Activated CD4-positive, alpha-beta T cell treated with anti-CD3 and anti-CD28 coated beads, Interleukin-2, amount 10 ng/mL, durations not matched to agents 7 days and 5 days (primary cell): ENCODE measurements around the gene TRIM59. TPM values are rescaled to one million over a fixed set of nuclear protein-coding genes. Genes with fewer than 3 reads are reported as not detected.
"Not testable (repeated sequence)": the region's sequence is repeated elsewhere in the genome, so short reads cannot be mapped to it uniquely, and the experiment has no call there.

Experiments used
- CTCF ChIA-PET: fragments of 350-600 bp; sonication (Branson Sonifier 250); formaldehyde crosslinking; loops from one replicate; lab custom pipeline; 2021; ENCODE audit warnings: antibody characterized with exemption; lab: Charles Lee
- POLR2A ChIA-PET: fragments of 350-600 bp; sonication (Branson Sonifier 250); formaldehyde crosslinking; loops from one replicate; lab custom pipeline; 2021; ENCODE audit warnings: antibody characterized with exemption; lab: Charles Lee
- DNase-seq: peaks from one replicate; pipeline ENCODE4 v3.0.0-alpha.2; 2020
- H3K27ac Mint-ChIP-seq: one replicate; pipeline ENCODE4 v1.8.0; 2021; ENCODE audit warnings: mild to moderate bottlenecking, moderate library complexity, mixed read lengths
- H3K27me3 Mint-ChIP-seq: one replicate; pipeline ENCODE4 v1.8.0; 2021; ENCODE audit warnings: mixed read lengths
- H3K36me3 Mint-ChIP-seq: one replicate; pipeline ENCODE4 v1.8.0; 2021; ENCODE audit warnings: low read depth, mixed read lengths
- H3K4me1 Mint-ChIP-seq: one replicate; pipeline ENCODE4 v1.8.0; 2021; ENCODE audit warnings: mixed read lengths
- H3K4me3 Mint-ChIP-seq: one replicate; pipeline ENCODE4 v1.8.0; 2021; ENCODE audit warnings: mild to moderate bottlenecking, moderate library complexity, mixed read lengths
- H3K9me3 Mint-ChIP-seq: one replicate; pipeline ENCODE4 v1.8.0; 2021; ENCODE audit warnings: mixed read lengths
- total RNA-seq, 2 experiments: library from RNA; stranded (reverse); gene quantifications; one replicate each; pipeline ENCODE4 v1.2.3, GENCODE V29; 2021

Gene TRIM59
- total RNA-seq, 2 experiments from 2014 or later = 58.2 to 79.8 TPM

DNA sequence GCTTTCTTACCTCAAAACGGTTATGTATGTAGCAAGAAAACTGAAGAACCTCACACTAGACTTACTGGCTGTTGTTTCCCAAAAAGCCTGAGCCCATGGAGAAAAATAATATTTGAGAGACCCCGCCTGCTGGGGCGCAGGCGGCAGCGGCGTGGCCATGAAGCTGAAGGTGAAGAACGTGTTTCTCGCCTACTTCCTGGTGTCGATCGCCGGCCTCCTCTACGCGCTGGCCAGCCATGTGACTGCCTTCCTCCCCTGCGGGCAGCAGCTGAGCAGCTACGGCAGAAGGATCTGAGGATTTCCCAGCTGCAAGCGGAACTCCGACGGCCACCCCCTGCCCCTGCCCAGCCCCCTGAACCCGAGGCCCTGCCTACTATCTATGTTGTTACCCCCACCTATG is 2.7 kb upstream of the TRIM59 start:
- POLR2A ChIA-PET, DNase-seq, H3K27me3 Mint-ChIP-seq, H3K4me3 Mint-ChIP-seq, H3K9me3 Mint-ChIP-seq: not testable (repeated sequence)
- H3K27ac Mint-ChIP-seq = peak overlapping the region; percentile 54
- CTCF ChIA-PET = interaction anchor here (2.3 kb wide), 1 partner anchor 9 kb away, joined by 9 read pairs; no protein-coding TSS in a partner anchor
- peaks cover 13% of the 10 kb centered on the region for H3K36me3 Mint-ChIP-seq
- peaks cover 22% of the 10 kb centered on the region for H3K4me1 Mint-ChIP-seq

DNA sequence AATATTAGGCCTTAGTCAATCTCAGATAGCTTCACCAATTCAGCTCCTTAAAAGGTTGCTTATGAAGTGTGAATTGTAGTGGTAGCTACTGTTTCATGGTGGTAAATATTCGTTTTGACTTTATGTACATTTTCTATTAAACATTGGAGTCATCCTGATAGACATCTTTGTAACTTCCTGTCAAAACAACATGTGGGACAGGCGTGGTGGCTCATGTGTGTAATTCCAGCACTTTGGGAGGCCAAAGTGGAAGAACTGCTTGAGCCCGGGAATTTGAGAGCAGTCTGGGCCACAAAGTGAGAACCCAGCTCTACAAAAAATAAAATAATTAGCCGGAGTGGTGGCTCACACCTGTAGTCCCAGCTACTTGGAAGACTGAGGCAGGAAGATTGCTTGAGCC is 2.0 kb upstream of the TRIM59 start:
- DNase-seq = no peak
- Mint-ChIP-seq H3K4me1 (peaks cover 26% of the 10 kb centered on the region), H3K4me3 (no peak overlapping the region), H3K27me3 (peaks cover 3% of the 10 kb centered on the region), H3K27ac (no peak overlapping the region), H3K9me3 (peaks cover 2% of the 10 kb centered on the region), H3K36me3 (peaks cover 16% of the 10 kb centered on the region)
- CTCF ChIA-PET = interaction anchor here (0.7 to 2.3 kb wide), 3 partner anchors 10 to 59 kb away, joined by 3 to 9 read pairs (median 4); no protein-coding TSS in a partner anchor
- POLR2A ChIA-PET = no interaction called here

DNA sequence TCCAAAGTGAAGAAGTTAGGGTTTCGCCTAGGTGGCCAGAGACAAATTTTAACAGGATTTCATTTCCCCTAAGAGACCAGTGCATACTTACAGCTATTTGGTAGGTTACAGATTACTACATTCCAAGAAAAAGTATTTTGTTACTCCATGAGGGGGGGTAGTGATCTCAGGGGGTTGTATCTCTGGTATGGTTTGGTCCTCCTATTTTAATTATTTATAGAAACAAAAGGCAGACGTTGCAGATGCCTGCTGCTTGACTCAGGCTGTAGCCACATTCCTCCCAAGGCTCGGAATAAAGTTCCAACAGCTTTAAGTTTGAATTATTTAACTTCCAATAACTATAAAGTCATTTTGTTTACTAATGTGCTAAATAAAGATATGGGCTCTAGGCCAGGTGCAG is 1.3 kb upstream of the TRIM59 start:
- H3K4me1 Mint-ChIP-seq = peaks cover 32% of the 10 kb centered on the region
- ChIA-PET POLR2A (no interaction called here), CTCF (interaction anchor here (0.8 to 2.6 kb wide), 8 partner anchors 10 to 84 kb away, joined by 3 to 10 read pairs (median 5); no protein-coding TSS in a partner anchor)
- peak overlapping the region; percentile 93 for H3K4me3 Mint-ChIP-seq
- peaks cover 22% of the 10 kb centered on the region for H3K36me3 Mint-ChIP-seq
- no peak for DNase-seq
- peaks cover 1% of the 10 kb centered on the region for H3K27me3 Mint-ChIP-seq
- peaks cover 2% of the 10 kb centered on the region for H3K9me3 Mint-ChIP-seq
- H3K27ac Mint-ChIP-seq = peak overlapping the region; percentile 98

- Mint-ChIP-seq H3K27ac (peak overlapping the region; percentile 98), H3K4me1 (peaks cover 44% of the 10 kb centered on the region), H3K27me3 (no peaks in the 10 kb centered on the region), H3K4me3 (peak overlapping the region; percentile 93), H3K36me3 (peaks cover 35% of the 10 kb centered on the region), H3K9me3 (peaks cover 2% of the 10 kb centered on the region)
- POLR2A ChIA-PET = interaction anchor here (0.6 to 1.8 kb wide), 6 partner anchors 46 to 1800 kb away, joined by 3 to 21 read pairs (median 4); partner anchors contain the start of genes IFT80, NMD3 and SMC4
- DNase-seq = peak; percentile 23
- CTCF ChIA-PET = interaction anchor here (0.6 to 2.6 kb wide), 12 partner anchors 9 to 564 kb away, joined by 3 to 10 read pairs (median 4); partner anchors contain the start of gene SMC4
These were observed 546 bp downstream of the TRIM59 start for GRCh38 chr3:160448845-160449635.

DNA sequence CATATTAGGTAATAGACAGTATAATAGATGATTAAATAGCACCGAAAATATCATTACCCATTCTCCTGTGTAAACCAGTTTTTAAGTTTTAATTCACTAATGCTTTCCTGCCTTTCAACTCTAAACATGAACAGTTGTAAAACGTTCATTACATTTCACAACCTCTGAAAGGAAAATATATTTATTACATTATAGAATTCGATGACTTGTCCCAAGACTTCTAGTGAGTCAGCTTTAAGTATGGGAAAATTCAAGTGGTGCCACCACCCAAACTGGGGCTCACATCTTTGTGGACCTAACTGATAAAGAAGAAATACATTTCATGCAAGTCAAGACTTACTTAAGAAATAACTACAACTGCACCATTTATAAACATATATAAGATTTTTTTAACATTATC is 2.0 kb downstream of the TRIM59 start:
- ChIA-PET POLR2A (no interaction called here), CTCF (no interaction called here)
- H3K9me3 Mint-ChIP-seq = peaks cover 2% of the 10 kb centered on the region
- H3K27me3 Mint-ChIP-seq = no peaks in the 10 kb centered on the region
- peaks cover 54% of the 10 kb centered on the region for H3K4me1 Mint-ChIP-seq
- H3K27ac Mint-ChIP-seq = peak overlapping the region; percentile 50
- H3K4me3 Mint-ChIP-seq = peak overlapping the region; percentile 93
- peaks cover 47% of the 10 kb centered on the region for H3K36me3 Mint-ChIP-seq
- no peak for DNase-seq

- CTCF ChIA-PET = interaction anchor here (1.1 kb wide), 1 partner anchor 18 kb away, joined by 5 read pairs; no protein-coding TSS in a partner anchor
- no peaks in the 10 kb centered on the region for H3K27me3 Mint-ChIP-seq
- H3K4me1 Mint-ChIP-seq = peaks cover 61% of the 10 kb centered on the region
- DNase-seq = no peak
- H3K4me3 Mint-ChIP-seq = peak overlapping the region; percentile 58
- H3K27ac Mint-ChIP-seq = no peak overlapping the region
- no peaks in the 10 kb centered on the region for H3K9me3 Mint-ChIP-seq
- POLR2A ChIA-PET = no interaction called here
- H3K36me3 Mint-ChIP-seq = peaks cover 53% of the 10 kb centered on the region
These were observed 3.0 kb downstream of the TRIM59 start for GRCh38 chr3:160446522-160447056.

DNA sequence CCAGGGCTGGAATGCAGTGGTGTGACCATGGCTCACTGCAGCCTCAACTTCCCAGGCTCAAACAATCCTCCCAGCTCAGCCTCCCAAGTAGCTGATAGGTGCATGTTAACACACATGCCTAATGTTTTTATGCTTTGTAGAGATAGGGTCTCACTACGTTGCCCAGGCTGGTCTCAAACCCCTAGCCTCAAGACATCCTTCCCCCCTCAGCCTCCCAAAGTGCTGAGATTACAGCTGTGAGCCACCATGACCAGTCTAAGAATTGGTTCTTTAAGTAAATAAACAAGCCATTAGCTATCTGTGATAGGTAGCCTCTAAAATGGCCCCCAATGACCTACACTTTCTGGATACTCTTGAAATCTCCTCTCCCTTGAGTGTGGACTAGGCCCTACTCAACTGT is 3.7 kb downstream of the TRIM59 start:
- peak overlapping the region; percentile 22 for H3K4me3 Mint-ChIP-seq
- H3K27ac Mint-ChIP-seq = peak overlapping the region; percentile 54
- POLR2A ChIA-PET = no interaction called here
- H3K36me3 Mint-ChIP-seq = peaks cover 56% of the 10 kb centered on the region
- peaks cover 59% of the 10 kb centered on the region for H3K4me1 Mint-ChIP-seq
- no peaks in the 10 kb centered on the region for H3K9me3 Mint-ChIP-seq
- CTCF ChIA-PET = interaction anchor here (1.1 kb wide), 1 partner anchor 17 kb away, joined by 5 read pairs; no protein-coding TSS in a partner anchor
- no peak for DNase-seq
- no peaks in the 10 kb centered on the region for H3K27me3 Mint-ChIP-seq

DNA sequence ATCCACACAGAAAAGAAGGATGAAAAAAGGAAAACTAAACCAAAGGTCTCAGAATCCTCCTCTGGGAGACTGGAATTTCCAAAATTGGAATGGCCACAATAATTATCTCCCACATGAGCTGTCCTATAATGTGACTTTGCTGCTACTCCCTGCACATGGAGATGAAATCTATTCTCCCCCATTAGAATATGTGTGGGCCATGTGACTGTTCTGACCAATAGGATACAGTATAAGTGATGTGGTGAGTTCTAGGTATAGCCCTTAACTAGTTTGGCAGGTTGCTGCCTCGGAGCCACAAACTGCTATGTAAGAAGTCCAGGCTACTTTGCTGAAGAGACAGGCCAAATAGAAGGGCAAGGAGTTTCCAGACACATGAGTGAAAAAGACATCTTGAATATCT is 5.2 kb downstream of the TRIM59 start:
- DNase-seq = no peak
- CTCF ChIA-PET = interaction anchor here (0.9 to 1.3 kb wide), 3 partner anchors 16 to 33 kb away, joined by 3 to 5 read pairs (median 4); no protein-coding TSS in a partner anchor
- no peak overlapping the region for H3K27ac Mint-ChIP-seq
- POLR2A ChIA-PET = no interaction called here
- H3K4me3 Mint-ChIP-seq = no peak overlapping the region
- H3K27me3 Mint-ChIP-seq = no peaks in the 10 kb centered on the region
- H3K36me3 Mint-ChIP-seq = peaks cover 62% of the 10 kb centered on the region
- H3K4me1 Mint-ChIP-seq = peaks cover 57% of the 10 kb centered on the region
- no peaks in the 10 kb centered on the region for H3K9me3 Mint-ChIP-seq

DNA sequence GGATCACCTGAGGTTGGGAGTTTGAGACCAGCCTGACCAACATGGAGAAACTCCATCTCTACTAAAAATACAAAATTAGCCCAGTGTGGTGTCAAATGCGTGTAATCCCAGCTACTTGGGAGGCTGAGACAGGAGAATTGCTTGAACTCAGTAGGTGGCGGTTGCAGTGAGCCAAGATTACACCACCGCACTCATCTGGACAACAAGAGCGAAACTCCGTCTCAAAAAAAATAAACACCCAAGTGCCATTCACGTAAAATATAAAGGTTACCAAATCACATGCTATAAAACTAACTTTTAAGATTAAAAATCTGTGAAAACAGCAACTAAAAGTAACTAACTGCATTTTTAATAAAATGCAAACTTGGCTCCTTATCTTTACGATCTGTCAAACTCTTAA is 8.9 kb downstream of the TRIM59 start:
- peaks cover 65% of the 10 kb centered on the region for H3K4me1 Mint-ChIP-seq
- H3K9me3 Mint-ChIP-seq = no peaks in the 10 kb centered on the region
- H3K4me3 Mint-ChIP-seq = no peak overlapping the region
- H3K27ac Mint-ChIP-seq = no peak overlapping the region
- H3K36me3 Mint-ChIP-seq = peaks cover 76% of the 10 kb centered on the region
- no peak for DNase-seq
- ChIA-PET POLR2A (no interaction called here), CTCF (interaction anchor here (1.7 kb wide), 1 partner anchor 9 kb away, joined by 10 read pairs; the partner anchor contains the start of gene TRIM59)
- no peaks in the 10 kb centered on the region for H3K27me3 Mint-ChIP-seq

DNA sequence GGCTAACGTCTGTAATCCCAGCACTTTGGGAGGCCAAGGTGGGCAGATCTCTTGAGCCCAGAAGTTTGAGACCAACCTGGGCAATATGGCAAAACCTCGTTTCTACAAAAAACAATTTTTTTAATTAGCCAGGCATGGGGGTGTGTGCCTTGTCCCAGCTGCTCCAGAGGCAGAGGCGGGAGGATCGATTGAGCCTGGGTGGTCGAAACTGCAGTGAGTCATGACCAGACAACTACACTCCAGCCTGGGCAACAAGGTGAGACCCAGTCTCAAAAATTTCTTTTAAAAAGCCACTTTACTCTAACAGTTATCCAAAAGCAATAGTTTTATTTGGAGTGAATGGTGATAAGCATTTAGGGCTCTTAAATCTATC is 12.5 kb downstream of the TRIM59 start:
- CTCF ChIA-PET = interaction anchor here (1.4 kb wide), 1 partner anchor 25 kb away, joined by 8 read pairs; no protein-coding TSS in a partner anchor
- Mint-ChIP-seq H3K4me3 (no peak overlapping the region), H3K9me3 (no peaks in the 10 kb centered on the region), H3K4me1 (peaks cover 45% of the 10 kb centered on the region), H3K27ac (peak overlapping the region; percentile 72), H3K27me3 (no peaks in the 10 kb centered on the region), H3K36me3 (peaks cover 76% of the 10 kb centered on the region)
- POLR2A ChIA-PET = interaction anchor here (0.6 kb wide), 1 partner anchor 18 kb away, joined by 4 read pairs; no protein-coding TSS in a partner anchor
- no peak for DNase-seq

GRCh38 chr3:160435747-160436146 is 13.8 kb downstream of the TRIM59 start:
- DNase-seq = no peak
- ChIA-PET POLR2A (interaction anchor here (1.0 kb wide), 1 partner anchor 11 kb away, joined by 3 read pairs; no protein-coding TSS in a partner anchor), CTCF (interaction anchor here (0.8 to 1.4 kb wide), 3 partner anchors 16 to 42 kb away, joined by 3 to 8 read pairs (median 3); no protein-coding TSS in a partner anchor)
- Mint-ChIP-seq H3K27ac (peak overlapping the region; percentile 36), H3K4me1 (peaks cover 39% of the 10 kb centered on the region), H3K4me3 (no peak overlapping the region), H3K27me3 (no peaks in the 10 kb centered on the region), H3K9me3 (no peaks in the 10 kb centered on the region), H3K36me3 (peaks cover 77% of the 10 kb centered on the region)

DNA sequence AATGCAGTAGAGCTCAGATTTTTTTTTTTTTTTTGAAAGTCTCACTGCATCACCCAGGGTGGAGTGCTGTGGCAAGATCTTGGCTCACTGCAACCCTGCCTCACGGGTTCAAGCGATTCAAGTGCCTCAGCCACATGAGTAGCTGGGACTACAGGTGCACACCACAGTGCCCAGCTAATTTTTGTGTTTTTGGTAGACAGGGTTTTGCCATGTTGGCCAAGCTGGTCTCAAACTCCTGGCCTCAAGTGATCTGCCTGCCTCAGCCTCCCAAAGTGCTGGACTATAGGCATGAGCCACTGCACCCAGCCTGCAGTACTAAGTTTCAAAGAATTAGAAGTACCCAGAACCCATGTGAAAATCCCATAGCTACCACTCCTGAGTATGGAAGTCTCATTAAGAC is 14.5 kb downstream of the TRIM59 start:
- peaks cover 35% of the 10 kb centered on the region for H3K4me1 Mint-ChIP-seq
- no peaks in the 10 kb centered on the region for H3K9me3 Mint-ChIP-seq
- DNase-seq = no peak
- POLR2A ChIA-PET = interaction anchor here (0.9 kb wide), 1 partner anchor 18 kb away, joined by 3 read pairs; no protein-coding TSS in a partner anchor
- peak overlapping the region; percentile 41 for H3K27ac Mint-ChIP-seq
- no peak overlapping the region for H3K4me3 Mint-ChIP-seq
- no peaks in the 10 kb centered on the region for H3K27me3 Mint-ChIP-seq
- peaks cover 73% of the 10 kb centered on the region for H3K36me3 Mint-ChIP-seq
- CTCF ChIA-PET = interaction anchor here (0.6 to 1.1 kb wide), 4 partner anchors 14 to 52 kb away, joined by 3 to 5 read pairs (median 3); partner anchors contain the start of gene TRIM59
